ENCODE measurements around the gene AIP. TPM values are rescaled to one million over a fixed set of nuclear protein-coding genes. Genes with fewer than 3 reads are reported as not detected.
"Not testable (repeated sequence)": the region's sequence is repeated elsewhere in the genome, so short reads cannot be mapped to it uniquely, and the experiment has no call there.

The AIP gene
- total RNA-seq, 4 donors from 2014 or later, result 65.4 to 87.5 (median 78.1) TPM

DNA sequence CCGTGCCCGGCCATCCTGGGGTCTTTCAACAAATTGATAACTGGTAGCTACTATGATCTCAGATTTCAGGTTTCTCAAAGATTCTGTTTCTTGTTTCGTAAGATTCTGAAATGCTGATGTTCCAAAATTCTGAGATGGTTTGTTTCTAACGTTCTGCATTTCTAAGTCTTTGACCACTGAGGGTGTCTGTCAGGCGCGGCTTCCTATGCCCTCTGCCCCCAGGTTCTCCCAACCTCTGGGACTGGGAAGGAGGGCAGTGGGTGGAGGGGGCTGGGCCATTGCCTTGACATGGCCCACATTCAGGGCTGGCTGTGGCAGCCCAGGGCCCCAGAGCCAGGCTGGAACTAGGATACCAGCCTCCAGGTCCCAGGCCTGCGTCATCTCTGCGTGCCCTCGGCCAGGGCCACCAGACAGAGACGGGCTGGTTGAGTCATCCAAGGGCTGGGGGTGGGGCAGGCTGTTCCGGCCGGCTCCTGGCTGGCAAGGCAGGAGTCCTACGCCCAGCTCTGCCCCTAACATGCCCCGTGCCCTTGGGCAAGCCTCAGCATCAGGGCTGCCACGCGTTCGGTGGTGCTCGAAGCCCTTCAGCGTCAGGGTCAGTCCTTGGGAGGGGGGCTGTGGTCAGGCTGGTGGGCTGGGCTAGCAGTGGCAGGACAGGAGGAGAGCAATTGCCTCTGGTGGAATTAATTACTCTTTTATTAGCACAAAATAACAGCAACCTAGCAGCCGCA, 19.0 kb upstream of the AIP start:
- WGBS, 2 donors (ENCODE audit: low coverage in 1 of 2), result 85% methylated on average over 6 of the region's 20 CpGs; no CpG with 5 or more reads in 1 of the 2 donors
- Histone ChIP-seq H3K9me3 (no peaks in the 10 kb centered on the region), H3K27ac (peak overlapping the region; percentile 34 to 95 (median 91)), H3K27me3 (no peaks in the 10 kb centered on the region), H3K4me3 (peak overlapping the region; percentile 44 to 61), H3K4me1 (peaks cover 0 to 52% (median 19%) of the 10 kb centered on the region in 3 donors), H3K36me3 (peaks cover 0 to 4% of the 10 kb centered on the region in 2 donors)
- peak; percentile 56 for ATAC-seq
- TF ChIP-seq CTCF (IDR thresholded peaks at IDR 0.05) (no peak), POLR2AphosphoS5 (IDR thresholded peaks at IDR 0.05) (peak; percentile 32)

- ATAC-seq, result peak; percentile 63
- H3K4me1 ChIP-seq, result peaks cover 0 to 55% (median 19%) of the 10 kb centered on the region in 3 donors
- H3K27ac ChIP-seq, result peak overlapping the region; percentile 68 to 95 (median 91)
- no peaks in the 10 kb centered on the region for H3K27me3 ChIP-seq
- no peak for TF ChIP-seq POLR2A (IDR thresholded peaks at IDR 0.05)
- no peak for TF ChIP-seq EP300 (IDR thresholded peaks at IDR 0.05)
- TF ChIP-seq CTCF (IDR thresholded peaks at IDR 0.05), result peak in 1 of 4 experiments; percentile 13
- no peak for TF ChIP-seq POLR2AphosphoS5 (IDR thresholded peaks at IDR 0.05)
- peak overlapping the region; percentile 44 to 61 for H3K4me3 ChIP-seq
- H3K36me3 ChIP-seq, result peaks cover 0 to 4% of the 10 kb centered on the region in 2 donors
- H3K9me3 ChIP-seq, result no peaks in the 10 kb centered on the region
- 0% methylated on average over 5 of the region's 56 CpGs; no CpG with 5 or more reads in 1 of the 2 donors for WGBS, 2 donors (ENCODE audit: low coverage in 1 of 2)
These were observed 18.2 kb upstream of the AIP start for GRCh38 chr11:67464411-67465188.

GRCh38 chr11:67465189-67465510, 17.7 kb upstream of the AIP start:
- TF ChIP-seq POLR2AphosphoS5 (IDR thresholded peaks at IDR 0.05) (no peak), CTCF (IDR thresholded peaks at IDR 0.05) (no peak), POLR2A (IDR thresholded peaks at IDR 0.05) (no peak), EP300 (IDR thresholded peaks at IDR 0.05) (no peak)
- no peak for ATAC-seq
- Histone ChIP-seq H3K9me3 (no peaks in the 10 kb centered on the region), H3K4me1 (peaks cover 0 to 60% (median 23%) of the 10 kb centered on the region in 3 donors), H3K27ac (peak overlapping the region; percentile 68 to 95 (median 91)), H3K36me3 (peaks cover 0 to 4% of the 10 kb centered on the region in 2 donors), H3K27me3 (no peaks in the 10 kb centered on the region), H3K4me3 (peak overlapping the region; percentile 44 to 61)
- 40 to 58% methylated on average over 1 to 3 of the region's 3 CpGs for WGBS, 2 donors (ENCODE audit: low coverage in 1 of 2)

- H3K27ac ChIP-seq, result peak overlapping the region in 3 of 4 donors; percentile 90 to 95 (median 92)
- H3K27me3 ChIP-seq, H3K36me3 ChIP-seq, ATAC-seq, H3K9me3 ChIP-seq: not testable (repeated sequence)
- 49% methylated on average over 2 of the region's 2 CpGs; no CpG with 5 or more reads in 1 of the 2 donors for WGBS, 2 donors (ENCODE audit: low coverage in 1 of 2)
- peak overlapping the region in 1 of 2 donors; percentile 61 for H3K4me3 ChIP-seq
- peaks cover 0 to 60% (median 23%) of the 10 kb centered on the region in 3 donors for H3K4me1 ChIP-seq
These were observed 17.3 kb upstream of the AIP start for GRCh38 chr11:67465530-67465929.

DNA sequence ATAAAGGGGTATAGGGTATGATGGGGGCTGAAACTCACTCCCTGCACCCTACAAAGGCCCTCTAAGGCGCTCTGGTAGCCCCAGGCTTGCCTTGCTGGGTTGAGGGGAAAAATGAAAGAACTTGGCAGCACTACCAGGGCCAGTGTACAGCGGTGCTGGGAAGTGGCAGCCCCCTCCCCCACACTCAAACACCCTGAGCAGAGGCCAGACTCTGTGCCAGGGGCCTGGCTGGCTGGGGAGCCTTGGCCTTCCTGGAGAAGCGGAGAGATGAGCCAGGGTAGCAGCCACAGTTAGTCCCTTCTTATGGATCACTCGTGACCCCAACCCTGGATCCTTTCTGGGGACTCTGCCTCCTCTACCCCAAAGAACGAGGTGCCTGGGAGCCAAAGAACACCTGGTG, 16.5 kb upstream of the AIP start:
- no peak for ATAC-seq
- WGBS, 2 donors (ENCODE audit: low coverage in 1 of 2), result 33 to 69% methylated on average over 1 to 3 of the region's 5 CpGs

More for the DNA sequence above, 16.5 kb upstream of the AIP start:
- no peak overlapping the region for H3K4me3 ChIP-seq
- no peaks in the 10 kb centered on the region for H3K9me3 ChIP-seq
- H3K36me3 ChIP-seq, result peaks cover 0 to 4% of the 10 kb centered on the region in 2 donors
- no peaks in the 10 kb centered on the region for H3K27me3 ChIP-seq
- peak overlapping the region in 2 of 4 donors; percentile 90 to 92 for H3K27ac ChIP-seq
- no peak for TF ChIP-seq POLR2AphosphoS5 (IDR thresholded peaks at IDR 0.05)
- no peak for TF ChIP-seq EP300 (IDR thresholded peaks at IDR 0.05)
- TF ChIP-seq CTCF (IDR thresholded peaks at IDR 0.05), result no peak
- no peak for TF ChIP-seq POLR2A (IDR thresholded peaks at IDR 0.05)
- H3K4me1 ChIP-seq, result peaks cover 0 to 60% (median 23%) of the 10 kb centered on the region in 3 donors
